HTERT RPE-1 (cell line): Measurements from ENCODE around the gene ARFGAP3.

Source experiments
- in situ Hi-C: fragments of 300-500 bp; cut with MboI; formaldehyde crosslinking; loops from 4 replicates; pipeline ENCODE4 v1.14.3; 2020; ENCODE audit warnings: low sequenced_read_pairs

The ARFGAP3 gene

GRCh38 chr22:42884616-42885375 is 27.7 kb upstream of the ARFGAP3 start:
- in situ Hi-C loops: no loop called here

GRCh38 chr22:42883970-42884369 is 26.9 kb upstream of the ARFGAP3 start:
- in situ Hi-C loops: no loop called here

GRCh38 chr22:42883121-42883520 is 26.0 kb upstream of the ARFGAP3 start:
- in situ Hi-C loops: no loop called here

- in situ Hi-C loops: no loop called here
These were observed 25.0 kb upstream of the ARFGAP3 start for GRCh38 chr22:42881982-42882656.

DNA sequence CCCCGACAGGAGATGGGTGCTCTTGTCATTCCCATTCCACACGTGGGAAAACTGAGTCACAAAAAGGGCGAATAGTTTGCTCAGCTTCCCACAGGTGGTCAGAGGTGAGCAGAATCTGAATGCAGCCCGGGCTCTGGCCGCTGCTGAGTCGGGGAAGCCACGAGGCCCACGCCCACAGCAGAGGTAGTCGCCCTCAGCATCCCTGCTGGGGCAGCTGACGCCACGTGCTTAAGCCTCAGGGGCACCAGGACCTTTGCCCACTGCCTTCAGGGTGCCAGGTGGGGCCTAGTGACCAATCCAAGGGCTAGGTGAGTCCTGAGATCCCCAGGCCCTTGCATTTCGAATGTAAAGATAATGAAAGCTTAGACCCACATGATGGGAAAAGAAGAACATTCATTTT is 24.2 kb upstream of the ARFGAP3 start:
- in situ Hi-C loops: no loop called here

- in situ Hi-C loops: no loop called here
These were observed 23.7 kb upstream of the ARFGAP3 start for GRCh38 chr22:42880815-42881214.

DNA sequence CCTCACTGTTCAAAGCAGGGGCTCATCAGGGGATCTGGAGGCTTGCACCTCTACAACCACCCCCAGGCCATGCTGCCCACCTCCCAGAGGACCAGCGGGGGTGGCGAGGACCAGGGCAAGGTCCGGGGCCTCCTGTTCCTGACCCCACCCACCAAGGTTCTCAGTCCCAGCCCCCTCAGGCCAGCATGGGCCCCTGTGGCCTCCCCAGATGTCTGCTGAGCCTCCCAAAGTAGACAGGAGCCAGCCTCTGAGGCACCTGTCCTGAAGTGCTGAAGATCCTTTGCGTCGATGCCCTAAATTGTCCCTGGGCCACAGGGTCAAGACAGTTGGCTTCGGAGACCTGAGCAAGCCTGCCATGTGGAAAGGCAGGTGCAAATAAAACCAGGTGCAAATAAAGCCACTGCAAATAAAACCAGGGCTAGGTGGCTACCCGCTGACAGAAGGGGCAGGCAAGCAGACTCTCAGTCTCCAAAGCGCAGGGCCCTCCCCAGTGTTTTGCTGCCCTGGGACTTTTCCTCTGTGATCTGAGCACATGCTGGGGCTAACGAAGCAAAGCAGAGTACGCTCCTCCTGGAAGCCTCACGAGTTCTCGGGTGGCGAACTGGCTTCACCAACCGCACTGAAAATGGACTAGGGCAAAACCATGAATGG is 22.4 kb upstream of the ARFGAP3 start:
- in situ Hi-C loops: no loop called here

- in situ Hi-C loops: no loop called here
These were observed 21.7 kb upstream of the ARFGAP3 start for GRCh38 chr22:42878561-42879305.

GRCh38 chr22:42877597-42878340 is 20.7 kb upstream of the ARFGAP3 start:
- in situ Hi-C loops: no loop called here

- in situ Hi-C loops: no loop called here
These were observed 20.1 kb upstream of the ARFGAP3 start for GRCh38 chr22:42877158-42877557.

DNA sequence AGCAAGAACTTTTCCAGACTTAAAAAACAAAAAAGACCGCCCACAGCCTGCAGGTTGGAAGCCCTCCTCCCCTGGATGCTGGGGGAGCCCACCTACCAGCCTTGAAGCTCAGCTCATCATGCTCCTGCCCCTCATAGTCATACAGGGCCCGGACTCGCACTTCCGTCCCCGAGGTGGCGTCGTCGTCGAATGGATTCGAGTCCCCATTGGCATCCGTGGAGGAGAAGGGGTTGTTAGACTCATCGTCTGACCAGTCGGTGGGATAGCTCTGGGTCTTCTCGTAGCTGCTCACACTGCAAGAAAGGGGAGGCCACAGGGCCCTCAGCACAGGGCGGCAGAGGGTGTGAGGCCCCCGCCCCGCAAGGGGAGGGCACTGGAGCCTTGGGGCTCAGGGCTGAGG is 19.0 kb upstream of the ARFGAP3 start:
- in situ Hi-C loops: no loop called here

- in situ Hi-C loops: no loop called here
These were observed 16.9 kb upstream of the ARFGAP3 start for GRCh38 chr22:42874010-42874409.

DNA sequence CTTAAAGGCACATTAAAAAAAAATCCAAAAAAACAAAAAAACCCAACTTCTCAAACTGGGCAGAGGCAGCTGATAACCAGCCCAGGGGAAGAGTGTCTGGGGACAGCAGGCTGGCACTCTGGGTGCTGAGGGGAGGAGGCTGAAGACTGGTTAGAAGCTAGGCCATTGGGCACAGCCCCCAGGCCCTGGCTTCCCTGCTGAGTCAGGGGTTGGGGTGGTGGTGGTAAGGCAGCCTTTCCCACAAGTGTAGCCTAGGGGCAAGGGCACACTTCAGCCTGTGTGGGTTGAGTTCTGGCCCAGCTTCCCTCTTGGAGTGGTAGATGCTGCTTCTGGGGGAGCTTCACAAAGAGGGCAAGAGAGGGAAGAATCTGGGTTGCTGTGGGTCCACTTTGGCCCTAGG is 16.3 kb upstream of the ARFGAP3 start:
- in situ Hi-C loops: no loop called here

DNA sequence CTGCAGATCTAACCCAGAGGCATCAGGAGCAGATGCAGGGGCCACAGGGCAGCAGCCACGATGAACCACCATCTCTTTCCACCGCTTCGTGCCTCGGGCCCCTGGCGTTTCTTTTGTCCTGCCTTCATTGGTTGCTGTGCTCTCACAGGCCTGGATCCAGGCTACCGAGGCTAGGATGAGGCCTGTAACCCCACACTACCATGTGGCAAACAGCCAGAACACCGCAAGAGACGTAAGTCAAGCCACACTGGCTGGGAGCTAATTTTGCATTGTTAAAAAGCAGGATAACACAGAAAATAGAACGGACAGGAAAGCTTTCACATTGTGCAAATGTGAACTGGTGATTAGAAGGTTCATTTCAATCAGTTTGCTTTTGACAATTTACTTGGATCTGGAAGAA is 15.7 kb upstream of the ARFGAP3 start:
- in situ Hi-C loops: no loop called here

- in situ Hi-C loops: no loop called here
These were observed 14.3 kb upstream of the ARFGAP3 start for GRCh38 chr22:42871146-42872050.

DNA sequence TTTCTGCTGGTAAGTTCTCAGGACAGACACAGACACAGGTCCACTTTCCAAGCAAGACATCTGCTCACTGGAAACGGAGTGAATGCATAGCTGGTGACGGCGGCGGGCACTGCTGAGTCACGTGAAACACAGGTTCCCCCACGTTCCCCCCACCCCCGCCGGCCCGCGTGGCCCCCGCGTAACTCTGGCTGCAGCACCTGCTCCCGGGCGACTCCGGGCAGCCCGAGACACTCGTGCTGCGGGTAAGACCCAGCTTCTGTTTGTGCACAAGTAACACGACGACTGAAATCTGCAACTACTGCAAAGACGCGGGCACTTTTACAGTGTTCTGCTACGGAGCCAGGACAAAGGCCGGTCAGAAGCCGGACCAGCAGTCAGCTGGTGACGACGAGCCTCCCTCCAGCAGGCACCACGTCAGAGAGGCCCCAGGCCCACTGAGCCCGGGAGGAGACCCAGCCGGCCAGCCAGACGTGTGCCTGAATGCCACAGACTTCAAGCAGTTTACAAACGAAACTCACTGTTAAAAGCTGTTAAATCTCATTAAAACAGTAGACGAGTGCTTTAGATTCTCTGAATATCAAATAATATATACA is 12.9 kb upstream of the ARFGAP3 start:
- in situ Hi-C loops: no loop called here

GRCh38 chr22:42869463-42869862 is 12.4 kb upstream of the ARFGAP3 start:
- in situ Hi-C loops: no loop called here

GRCh38 chr22:42868751-42869251 is 11.7 kb upstream of the ARFGAP3 start:
- in situ Hi-C loops: no loop called here

- in situ Hi-C loops: no loop called here
These were observed 9.0 kb upstream of the ARFGAP3 start for GRCh38 chr22:42866100-42866499.
